ENCODE measurements around the gene MAP2K5. TPM values are rescaled to one million over a fixed set of nuclear protein-coding genes. Genes with fewer than 3 reads are reported as not detected.

The MAP2K5 gene
- total RNA-seq, 1 donor: 8.9 TPM

DNA sequence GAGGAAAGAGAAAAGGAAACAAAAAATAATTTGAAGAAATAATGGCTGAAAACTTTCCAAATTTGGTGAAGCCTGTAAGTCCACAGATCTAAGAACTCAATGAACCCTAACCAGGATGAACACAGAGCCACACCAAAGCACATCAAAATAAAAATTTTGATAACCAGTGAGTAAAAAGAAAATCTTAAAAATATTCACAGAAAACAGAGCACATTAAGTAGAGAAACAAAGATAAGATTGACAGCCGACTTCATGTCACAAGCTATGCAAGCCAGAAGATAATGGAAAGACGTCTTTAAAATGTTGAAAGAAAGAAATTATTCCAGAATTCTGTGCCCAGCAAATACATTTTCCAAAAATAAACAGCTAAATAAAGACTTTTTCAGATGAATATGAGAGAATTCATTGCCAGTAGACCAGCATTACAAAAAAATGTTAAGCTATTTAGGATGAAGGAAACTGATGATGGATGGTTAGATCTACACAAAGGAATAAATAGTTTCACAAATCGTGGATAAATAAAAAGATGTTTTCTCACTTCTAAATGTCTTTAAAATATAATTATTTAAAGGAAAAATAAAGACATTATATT is 142.6 kb downstream of the MAP2K5 start:
- TF ChIP-seq, protein P1, sequence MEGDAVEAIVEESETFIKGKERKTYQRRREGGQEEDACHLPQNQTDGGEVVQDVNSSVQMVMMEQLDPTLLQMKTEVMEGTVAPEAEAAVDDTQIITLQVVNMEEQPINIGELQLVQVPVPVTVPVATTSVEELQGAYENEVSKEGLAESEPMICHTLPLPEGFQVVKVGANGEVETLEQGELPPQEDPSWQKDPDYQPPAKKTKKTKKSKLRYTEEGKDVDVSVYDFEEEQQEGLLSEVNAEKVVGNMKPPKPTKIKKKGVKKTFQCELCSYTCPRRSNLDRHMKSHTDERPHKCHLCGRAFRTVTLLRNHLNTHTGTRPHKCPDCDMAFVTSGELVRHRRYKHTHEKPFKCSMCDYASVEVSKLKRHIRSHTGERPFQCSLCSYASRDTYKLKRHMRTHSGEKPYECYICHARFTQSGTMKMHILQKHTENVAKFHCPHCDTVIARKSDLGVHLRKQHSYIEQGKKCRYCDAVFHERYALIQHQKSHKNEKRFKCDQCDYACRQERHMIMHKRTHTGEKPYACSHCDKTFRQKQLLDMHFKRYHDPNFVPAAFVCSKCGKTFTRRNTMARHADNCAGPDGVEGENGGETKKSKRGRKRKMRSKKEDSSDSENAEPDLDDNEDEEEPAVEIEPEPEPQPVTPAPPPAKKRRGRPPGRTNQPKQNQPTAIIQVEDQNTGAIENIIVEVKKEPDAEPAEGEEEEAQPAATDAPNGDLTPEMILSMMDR (IDR thresholded peaks at IDR 0.05; ENCODE audit: insufficient read depth, low read length): no peak
- H3K4me3 ChIP-seq (ENCODE audit: low read depth, low read length): no peak overlapping the region
- DNase-seq (ENCODE audit: low read depth): peak; percentile 47

DNA sequence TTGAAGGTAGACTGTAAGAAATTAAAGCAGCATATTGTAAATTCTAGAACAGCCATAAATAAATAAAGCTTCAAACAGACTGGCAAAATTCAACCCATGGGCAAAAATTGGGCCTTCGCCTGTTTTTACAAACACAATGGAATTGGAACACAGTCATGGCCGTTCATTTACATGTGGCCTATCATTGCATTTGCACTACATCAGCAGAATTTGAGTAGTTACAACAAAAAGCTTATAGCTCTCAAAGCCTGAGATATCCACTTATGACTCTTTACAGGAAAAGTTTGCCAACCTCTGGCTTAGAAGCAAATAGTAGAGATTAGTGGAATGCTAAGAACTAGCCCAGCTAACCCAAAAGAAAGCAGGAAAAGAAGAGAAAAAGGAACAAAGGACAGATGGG is 143.2 kb downstream of the MAP2K5 start:
- H3K4me3 ChIP-seq (ENCODE audit: low read depth, low read length): no peak overlapping the region
- no peak for DNase-seq (ENCODE audit: low read depth)
- TF ChIP-seq, protein P1 (IDR thresholded peaks at IDR 0.05; ENCODE audit: insufficient read depth, low read length): no peak

DNA sequence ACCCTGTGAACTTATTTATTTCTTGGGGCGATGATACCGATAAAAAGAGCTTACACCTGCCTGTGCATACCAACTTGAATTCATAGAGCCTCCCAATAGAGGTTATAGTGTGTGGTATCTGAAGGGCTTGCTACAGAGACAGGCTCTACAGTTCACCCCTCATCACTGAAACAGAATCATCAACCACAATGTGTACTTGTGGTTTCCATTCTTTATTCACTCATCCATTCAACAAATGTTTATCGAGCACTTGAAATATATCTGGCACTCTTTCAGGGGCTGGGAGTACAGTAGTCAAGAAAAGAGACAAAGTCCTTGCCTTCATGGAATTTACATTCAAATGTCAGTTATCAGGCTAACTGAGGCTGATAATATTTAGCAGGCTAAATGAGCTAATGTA is 148.4 kb downstream of the MAP2K5 start:
- peak; percentile 37 for DNase-seq (ENCODE audit: low read depth)
- TF ChIP-seq, protein P1 (IDR thresholded peaks at IDR 0.05; ENCODE audit: insufficient read depth, low read length): no peak
- H3K4me3 ChIP-seq (ENCODE audit: low read depth, low read length): no peak overlapping the region

DNA sequence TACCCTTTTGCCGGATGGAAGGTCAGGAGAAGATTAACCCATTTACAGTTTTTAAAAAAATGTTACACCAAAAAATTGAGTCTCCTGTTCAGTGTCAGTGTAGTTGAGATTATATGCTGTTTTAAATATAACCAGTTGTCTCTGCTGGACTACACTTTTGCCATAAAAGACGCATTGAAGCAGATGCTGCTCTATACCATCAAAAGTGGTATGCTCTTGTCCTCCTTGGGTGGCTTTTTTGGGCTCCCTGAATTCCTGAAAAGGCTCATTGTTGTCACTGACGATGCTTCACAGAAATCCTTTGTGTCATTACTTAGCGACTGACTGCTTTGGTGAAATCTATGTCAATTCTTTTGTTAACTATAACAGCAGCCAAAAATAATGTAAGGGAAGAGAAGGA is 148.9 kb downstream of the MAP2K5 start:
- no peak overlapping the region for H3K4me3 ChIP-seq (ENCODE audit: low read depth, low read length)
- TF ChIP-seq, protein P1 (IDR thresholded peaks at IDR 0.05; ENCODE audit: insufficient read depth, low read length): no peak
- DNase-seq (ENCODE audit: low read depth): no peak

DNA sequence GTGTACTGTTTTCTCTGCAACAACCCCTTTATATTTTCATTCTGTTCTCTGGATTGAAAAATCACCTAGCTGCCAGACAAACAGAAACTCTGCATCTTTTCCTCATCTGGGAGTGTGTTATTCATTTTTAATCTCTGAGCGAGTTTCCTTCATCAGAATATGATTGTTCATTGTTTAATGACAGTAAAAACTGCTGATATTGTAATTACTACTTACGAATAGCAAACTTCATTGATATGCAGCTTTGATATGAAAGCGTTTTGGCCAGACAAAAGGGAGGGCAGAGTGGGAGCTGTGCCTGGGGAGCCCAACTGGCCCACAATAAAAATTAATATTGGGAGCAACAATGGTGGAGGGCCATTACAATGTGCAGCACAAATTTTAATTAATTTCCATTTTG is 150.1 kb downstream of the MAP2K5 start:
- DNase-seq (ENCODE audit: low read depth): no peak
- H3K4me3 ChIP-seq (ENCODE audit: low read depth, low read length): no peak overlapping the region
- TF ChIP-seq, protein P1 (IDR thresholded peaks at IDR 0.05; ENCODE audit: insufficient read depth, low read length): no peak

DNA sequence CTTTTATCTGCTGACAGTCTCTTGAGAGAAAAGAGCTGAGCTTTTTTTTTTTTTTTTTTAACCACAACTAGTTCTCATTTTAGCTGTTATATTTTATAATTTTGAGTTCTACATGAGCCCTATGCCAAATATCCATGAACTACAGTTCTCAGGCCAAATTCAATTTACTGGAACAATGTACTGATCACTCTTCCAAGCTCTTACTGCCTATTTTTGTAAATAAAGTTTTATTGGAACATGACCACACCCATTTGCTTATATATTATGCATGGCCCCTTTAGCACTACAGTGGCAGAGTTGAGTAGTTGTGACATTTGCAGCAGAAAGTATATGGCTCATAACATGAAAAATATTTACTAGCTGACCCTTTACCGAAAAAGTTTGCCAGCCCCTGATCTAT is 153.6 kb downstream of the MAP2K5 start:
- no peak for DNase-seq (ENCODE audit: low read depth)
- H3K4me3 ChIP-seq (ENCODE audit: low read depth, low read length): no peak overlapping the region
- TF ChIP-seq, protein P1 (IDR thresholded peaks at IDR 0.05; ENCODE audit: insufficient read depth, low read length): no peak

DNA sequence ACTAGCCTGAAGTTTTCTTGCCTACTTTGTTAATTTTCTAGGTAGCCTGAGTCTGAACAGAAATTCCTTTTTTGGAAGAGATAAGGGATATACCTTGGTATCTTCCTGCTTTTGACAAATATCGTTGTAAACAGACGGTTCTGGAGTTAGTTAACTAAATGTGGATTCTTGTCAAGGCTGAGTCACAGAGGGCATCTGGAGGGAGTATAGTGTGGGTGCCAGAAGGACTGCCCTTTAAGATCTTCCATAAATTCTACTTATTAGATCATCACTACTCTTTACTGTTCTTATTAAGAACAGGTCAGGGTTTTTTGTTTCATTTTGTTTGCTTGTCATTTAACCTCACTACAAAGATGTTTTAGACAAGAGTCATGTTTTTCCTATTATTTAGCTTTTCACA is 157.5 kb downstream of the MAP2K5 start:
- peak; percentile 19 for DNase-seq (ENCODE audit: low read depth)
- H3K4me3 ChIP-seq (ENCODE audit: low read depth, low read length): no peak overlapping the region
- TF ChIP-seq, protein P1 (IDR thresholded peaks at IDR 0.05; ENCODE audit: insufficient read depth, low read length): no peak

Data from fibroblast of the aortic adventitia (primary cell).